ENCODE measurements around the gene TGFB1. TPM values are rescaled to one million over a fixed set of nuclear protein-coding genes. Genes with fewer than 3 reads are reported as not detected.
"Not testable (repeated sequence)": the region's sequence is repeated elsewhere in the genome, so short reads cannot be mapped to it uniquely, and the experiment has no call there.

TGFB1 gene
- total RNA-seq, 1 experiment from 2014 or later, result 102 TPM

- TF ChIP-seq, protein P1, sequence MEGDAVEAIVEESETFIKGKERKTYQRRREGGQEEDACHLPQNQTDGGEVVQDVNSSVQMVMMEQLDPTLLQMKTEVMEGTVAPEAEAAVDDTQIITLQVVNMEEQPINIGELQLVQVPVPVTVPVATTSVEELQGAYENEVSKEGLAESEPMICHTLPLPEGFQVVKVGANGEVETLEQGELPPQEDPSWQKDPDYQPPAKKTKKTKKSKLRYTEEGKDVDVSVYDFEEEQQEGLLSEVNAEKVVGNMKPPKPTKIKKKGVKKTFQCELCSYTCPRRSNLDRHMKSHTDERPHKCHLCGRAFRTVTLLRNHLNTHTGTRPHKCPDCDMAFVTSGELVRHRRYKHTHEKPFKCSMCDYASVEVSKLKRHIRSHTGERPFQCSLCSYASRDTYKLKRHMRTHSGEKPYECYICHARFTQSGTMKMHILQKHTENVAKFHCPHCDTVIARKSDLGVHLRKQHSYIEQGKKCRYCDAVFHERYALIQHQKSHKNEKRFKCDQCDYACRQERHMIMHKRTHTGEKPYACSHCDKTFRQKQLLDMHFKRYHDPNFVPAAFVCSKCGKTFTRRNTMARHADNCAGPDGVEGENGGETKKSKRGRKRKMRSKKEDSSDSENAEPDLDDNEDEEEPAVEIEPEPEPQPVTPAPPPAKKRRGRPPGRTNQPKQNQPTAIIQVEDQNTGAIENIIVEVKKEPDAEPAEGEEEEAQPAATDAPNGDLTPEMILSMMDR (conservative IDR thresholded peaks at IDR 0.05; ENCODE audit: low read depth, low read length), result no peak
- TF ChIP-seq EZH2 (IDR thresholded peaks at IDR 0.05; ENCODE audit: borderline replicate concordance, low read depth, low read length, poor library complexity, severe bottlenecking), result no peak
- peaks cover 4% of the 10 kb centered on the region for H3K36me3 ChIP-seq (ENCODE audit: insufficient read depth, low read length, poor library complexity, severe bottlenecking)
- DNase-seq (ENCODE audit: low spot score), result no peak
- no peak overlapping the region for H3K27ac ChIP-seq (ENCODE audit: low read depth, low read length, poor library complexity, severe bottlenecking)
- ChIA-PET CTCF (no interaction called here), POLR2A (ENCODE audit: low non-redundant PET) (interaction anchor here (0.5 to 0.6 kb wide), 2 partner anchors 133 to 191 kb away, joined by 3 read pairs; partner anchors contain the start of gene CEACAM21)
- intact Hi-C loops (cut with micrococcal nuclease; ENCODE audit: unreplicated experiment), result no loop called here
- H3K4me1 ChIP-seq (ENCODE audit: insufficient read depth, low read length, poor library complexity, severe bottlenecking), result no peaks in the 10 kb centered on the region
- no peak overlapping the region for H3K4me3 ChIP-seq (ENCODE audit: low read depth, low read length, poor library complexity, severe bottlenecking)
- no peaks in the 10 kb centered on the region for H3K27me3 ChIP-seq (replicated peaks; ENCODE audit: insufficient read depth, low read depth, low read length, poor library complexity)
- BruUV-seq (replicated peaks), result no TSS peak
- no peaks in the 10 kb centered on the region for H3K9me3 ChIP-seq (ENCODE audit: low read depth, low read length, poor library complexity, severe bottlenecking)
These were observed 30.6 kb upstream of the TGFB1 start for GRCh38 chr19:41384351-41384750.

DNA sequence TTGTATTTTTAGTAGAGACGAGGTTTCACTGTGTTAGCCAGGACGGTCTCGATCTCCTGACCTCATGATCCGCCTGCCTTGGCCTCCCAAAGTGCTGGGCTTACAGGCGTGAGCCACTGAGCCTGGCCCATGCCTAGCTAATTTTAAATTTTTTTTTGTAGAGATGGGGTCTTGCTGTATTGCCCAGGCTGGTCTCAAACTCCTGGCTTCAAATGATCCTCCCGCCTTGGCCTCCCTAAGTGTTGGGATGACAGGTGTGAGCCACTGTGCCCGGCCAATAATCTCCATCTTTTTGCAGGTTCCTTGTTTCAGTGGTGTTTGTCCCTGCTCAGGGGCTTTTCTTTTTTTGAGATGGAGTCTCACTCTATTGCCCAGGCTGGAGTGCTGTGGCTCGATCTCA is 27.8 kb upstream of the TGFB1 start:
- POLR2A ChIA-PET (ENCODE audit: low non-redundant PET); CTCF ChIA-PET: not testable (repeated sequence)

GRCh38 chr19:41377977-41378709 is 24.4 kb upstream of the TGFB1 start:
- CTCF ChIA-PET, result interaction anchor here (0.7 kb wide), 1 partner anchor 223 kb away, joined by 5 read pairs; no protein-coding TSS in a partner anchor
- no TSS peak for BruUV-seq (replicated peaks)
- no peaks in the 10 kb centered on the region for H3K27me3 ChIP-seq (replicated peaks; ENCODE audit: insufficient read depth, low read depth, low read length, poor library complexity)
- intact Hi-C loops (cut with micrococcal nuclease; ENCODE audit: unreplicated experiment), result no loop called here
- H3K27ac ChIP-seq (ENCODE audit: low read depth, low read length, poor library complexity, severe bottlenecking), result no peak overlapping the region
- TF ChIP-seq, protein P1 (conservative IDR thresholded peaks at IDR 0.05; ENCODE audit: low read depth, low read length), result 0 out of 2 replicates have a peak, but pooled peaks have one; percentile 23
- no peak for TF ChIP-seq EZH2 (IDR thresholded peaks at IDR 0.05; ENCODE audit: borderline replicate concordance, low read depth, low read length, poor library complexity, severe bottlenecking)
- H3K9me3 ChIP-seq (ENCODE audit: low read depth, low read length, poor library complexity, severe bottlenecking), result no peaks in the 10 kb centered on the region
- no peaks in the 10 kb centered on the region for H3K36me3 ChIP-seq (ENCODE audit: insufficient read depth, low read length, poor library complexity, severe bottlenecking)
- peaks cover 10% of the 10 kb centered on the region for H3K4me1 ChIP-seq (ENCODE audit: insufficient read depth, low read length, poor library complexity, severe bottlenecking)
- no peak overlapping the region for H3K4me3 ChIP-seq (ENCODE audit: low read depth, low read length, poor library complexity, severe bottlenecking)
- POLR2A ChIA-PET (ENCODE audit: low non-redundant PET), result no interaction called here
- peak; percentile 58 for DNase-seq (ENCODE audit: low spot score)

More for the DNA sequence above, 27.8 kb upstream of the TGFB1 start:
- DNase-seq (ENCODE audit: low spot score); H3K9me3 ChIP-seq (ENCODE audit: low read depth, low read length, poor library complexity, severe bottlenecking); H3K4me1 ChIP-seq (ENCODE audit: insufficient read depth, low read length, poor library complexity, severe bottlenecking); intact Hi-C loops (cut with micrococcal nuclease; ENCODE audit: unreplicated experiment); H3K27me3 ChIP-seq (replicated peaks; ENCODE audit: insufficient read depth, low read depth, low read length, poor library complexity); H3K36me3 ChIP-seq (ENCODE audit: insufficient read depth, low read length, poor library complexity, severe bottlenecking); H3K27ac ChIP-seq (ENCODE audit: low read depth, low read length, poor library complexity, severe bottlenecking); H3K4me3 ChIP-seq (ENCODE audit: low read depth, low read length, poor library complexity, severe bottlenecking); BruUV-seq (replicated peaks): not testable (repeated sequence)

- H3K27ac ChIP-seq (ENCODE audit: low read depth, low read length, poor library complexity, severe bottlenecking), result peak overlapping the region; percentile 35
- ChIA-PET CTCF (no interaction called here), POLR2A (ENCODE audit: low non-redundant PET) (no interaction called here)
- BruUV-seq (replicated peaks), result no TSS peak
- no peaks in the 10 kb centered on the region for H3K27me3 ChIP-seq (replicated peaks; ENCODE audit: insufficient read depth, low read depth, low read length, poor library complexity)
- H3K9me3 ChIP-seq (ENCODE audit: low read depth, low read length, poor library complexity, severe bottlenecking), result no peaks in the 10 kb centered on the region
- DNase-seq (ENCODE audit: low spot score), result no peak
- intact Hi-C loops (cut with micrococcal nuclease; ENCODE audit: unreplicated experiment), result no loop called here
- H3K4me1 ChIP-seq (ENCODE audit: insufficient read depth, low read length, poor library complexity, severe bottlenecking), result peaks cover 10% of the 10 kb centered on the region
- no peaks in the 10 kb centered on the region for H3K36me3 ChIP-seq (ENCODE audit: insufficient read depth, low read length, poor library complexity, severe bottlenecking)
- peak overlapping the region; percentile 55 for H3K4me3 ChIP-seq (ENCODE audit: low read depth, low read length, poor library complexity, severe bottlenecking)
- TF ChIP-seq, protein P1 (conservative IDR thresholded peaks at IDR 0.05; ENCODE audit: low read depth, low read length), result no peak
- no peak for TF ChIP-seq EZH2 (IDR thresholded peaks at IDR 0.05; ENCODE audit: borderline replicate concordance, low read depth, low read length, poor library complexity, severe bottlenecking)
These were observed 23.3 kb upstream of the TGFB1 start for GRCh38 chr19:41376998-41377365.
